Hepatocyte (in vitro differentiated cells): ENCODE data around the gene PID1.

Source experiments
- CTCF ChIP-seq: fragments of 200-600 bp; sonication (generic); IDR thresholded peaks from 2 replicates; pipeline ENCODE4 v1.5.1; 2016; ENCODE audit warnings: antibody characterized with exemption, mild to moderate bottlenecking; ENCODE audit not compliant: poor library complexity
- EZH2phosphoT487 ChIP-seq: fragments of 200-600 bp; sonication (generic); IDR thresholded peaks from one replicate; pipeline ENCODE4 v1.6.1; 2018; ENCODE audit warnings: antibody characterized with exemption, mild to moderate bottlenecking, low read depth, moderate library complexity; ENCODE audit not compliant: unreplicated experiment, severe bottlenecking

- no peak for TF ChIP-seq CTCF
- no peak for TF ChIP-seq EZH2phosphoT487
These were observed 138.9 kb downstream of the PID1 start for GRCh38 chr2:229132236-229132635.
